Liver (tissue), 3 donors: ENCODE results near the gene RER1.

Experiments
- ATF3 ChIP-seq: IDR thresholded peaks from 2 replicates; pipeline ENCODE4 v1.6.1; 2016; ENCODE audit warnings: antibody characterized with exemption
- FOXA1 ChIP-seq: IDR thresholded peaks from 2 replicates; pipeline ENCODE4 v1.6.1; 2016; ENCODE audit warnings: antibody characterized with exemption
- GABPA ChIP-seq, 2 donors: IDR thresholded peaks in 1 of 2; conservative IDR thresholded peaks in 1 of 2; 2 replicates each; pipeline ENCODE4 v1.6.1; 2016; ENCODE audit warnings: antibody characterized with exemption in 2 of 2, mild to moderate bottlenecking in 1 of 2, moderate library complexity in 1 of 2
- HNF4A ChIP-seq, 2 donors: conservative IDR thresholded peaks; 2 replicates each; pipeline ENCODE4 v1.6.1; 2016; ENCODE audit warnings: antibody characterized with exemption in 2 of 2, mild to moderate bottlenecking in 2 of 2
- HNF4G ChIP-seq: IDR thresholded peaks from 2 replicates; pipeline ENCODE4 v1.6.1; 2016; ENCODE audit warnings: antibody characterized with exemption
- JUND ChIP-seq, 2 donors: IDR thresholded peaks; 2 replicates each; pipeline ENCODE4 v1.6.1; 2016; ENCODE audit warnings: antibody characterized with exemption in 2 of 2
- MAX ChIP-seq: IDR thresholded peaks from 2 replicates; pipeline ENCODE4 v1.6.1; 2016; ENCODE audit warnings: antibody characterized with exemption
- NR2F2 ChIP-seq: IDR thresholded peaks from 2 replicates; pipeline ENCODE4 v1.6.1; 2016; ENCODE audit warnings: antibody characterized with exemption
- RAD21 ChIP-seq, 2 donors: IDR thresholded peaks; 2 replicates each; pipeline ENCODE4 v1.6.1; 2016; ENCODE audit warnings: antibody characterized with exemption in 2 of 2, mild to moderate bottlenecking in 2 of 2
- REST ChIP-seq: IDR thresholded peaks from 2 replicates; pipeline ENCODE4 v1.6.1; 2016; ENCODE audit warnings: antibody characterized with exemption, mild to moderate bottlenecking
- TAF1 ChIP-seq: conservative IDR thresholded peaks from 2 replicates; pipeline ENCODE4 v1.6.1; 2016; ENCODE audit warnings: antibody characterized with exemption, mild to moderate bottlenecking
- YY1 ChIP-seq: IDR thresholded peaks from 2 replicates; pipeline ENCODE4 v1.6.1; 2016; ENCODE audit warnings: antibody characterized with exemption, mild to moderate bottlenecking
- ZBTB33 ChIP-seq: IDR thresholded peaks from 2 replicates; pipeline ENCODE4 v1.6.1; 2016; ENCODE audit warnings: antibody characterized with exemption
- TF ChIP-seq, protein P1 (sequence below): fragments of 150-350 bp; IDR thresholded peaks from 2 replicates; pipeline ENCODE4 v1.5.1; 2017; ENCODE audit warnings: improper control_type of control experiment, low read depth, low read length; ENCODE audit not compliant: missing input control
- donor health status: healthy.
- donor health status: healthy.

- no peak for TF ChIP-seq ZBTB33
- TF ChIP-seq, protein P1, sequence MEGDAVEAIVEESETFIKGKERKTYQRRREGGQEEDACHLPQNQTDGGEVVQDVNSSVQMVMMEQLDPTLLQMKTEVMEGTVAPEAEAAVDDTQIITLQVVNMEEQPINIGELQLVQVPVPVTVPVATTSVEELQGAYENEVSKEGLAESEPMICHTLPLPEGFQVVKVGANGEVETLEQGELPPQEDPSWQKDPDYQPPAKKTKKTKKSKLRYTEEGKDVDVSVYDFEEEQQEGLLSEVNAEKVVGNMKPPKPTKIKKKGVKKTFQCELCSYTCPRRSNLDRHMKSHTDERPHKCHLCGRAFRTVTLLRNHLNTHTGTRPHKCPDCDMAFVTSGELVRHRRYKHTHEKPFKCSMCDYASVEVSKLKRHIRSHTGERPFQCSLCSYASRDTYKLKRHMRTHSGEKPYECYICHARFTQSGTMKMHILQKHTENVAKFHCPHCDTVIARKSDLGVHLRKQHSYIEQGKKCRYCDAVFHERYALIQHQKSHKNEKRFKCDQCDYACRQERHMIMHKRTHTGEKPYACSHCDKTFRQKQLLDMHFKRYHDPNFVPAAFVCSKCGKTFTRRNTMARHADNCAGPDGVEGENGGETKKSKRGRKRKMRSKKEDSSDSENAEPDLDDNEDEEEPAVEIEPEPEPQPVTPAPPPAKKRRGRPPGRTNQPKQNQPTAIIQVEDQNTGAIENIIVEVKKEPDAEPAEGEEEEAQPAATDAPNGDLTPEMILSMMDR = no peak
- TF ChIP-seq REST = no peak
- TF ChIP-seq GABPA (IDR thresholded peaks at IDR 0.05 in 1 of 2, conservative IDR thresholded peaks at IDR 0.05 in 1 of 2) = no peak
- no peak for TF ChIP-seq ATF3
- TF ChIP-seq TAF1 = no peak
- no peak for TF ChIP-seq RAD21 (IDR thresholded peaks at IDR 0.05)
- no peak for TF ChIP-seq MAX
- TF ChIP-seq YY1 = no peak
- TF ChIP-seq HNF4G = no peak
- no peak for TF ChIP-seq HNF4A (conservative IDR thresholded peaks at IDR 0.05)
- no peak for TF ChIP-seq FOXA1
- no peak for TF ChIP-seq JUND (IDR thresholded peaks at IDR 0.05)
- TF ChIP-seq NR2F2 = no peak
Observed at GRCh38 chr1:2422523-2422922, 30.9 kb downstream of the RER1 start.
